Keratinocyte (primary cell): Measurements from ENCODE around the gene ATG4A. TPM values are rescaled to one million over a fixed set of nuclear protein-coding genes. Genes with fewer than 3 reads are reported as not detected.

Source experiments
- DNase-seq: peaks from one replicate; pipeline ENCODE4 v3.0.0-alpha.2; 2011; ENCODE audit warnings: low read depth, missing footprints, low spot score
- FAIRE-seq: peaks from 2 replicates; lab custom pipeline; 2011; peaks lifted over from hg19 to GRCh38; lab: Jason Lieb, UNC
- H2AFZ ChIP-seq: 2 replicates; pipeline ENCODE4 v1.6.0; 2012; ENCODE audit warnings: low read length, control low read depth, inconsistent platforms; ENCODE audit not compliant: control insufficient read depth
- H3K27ac ChIP-seq: 2 replicates; pipeline ENCODE4 v1.5.1; 2011; ENCODE audit warnings: low read length; ENCODE audit not compliant: control insufficient read depth, insufficient read depth
- H3K27me3 ChIP-seq: 3 replicates; pipeline ENCODE4 v1.6.0; 2011; ENCODE audit warnings: low read length; ENCODE audit not compliant: control insufficient read depth, insufficient read depth; ENCODE audit errors: extremely low read depth
- H3K36me3 ChIP-seq, 2 experiments: 2 replicates in 1 of 2; 3 replicates in 1 of 2; pipeline ENCODE4 v1.5.1; 2011; ENCODE audit warnings: low read length in 2 of 2, mild to moderate bottlenecking in 1 of 2; ENCODE audit not compliant: control insufficient read depth in 2 of 2, insufficient read depth in 2 of 2; ENCODE audit errors: extremely low read depth in 1 of 2
- H3K4me1 ChIP-seq: 3 replicates; pipeline ENCODE4 v1.5.1; 2011; ENCODE audit warnings: low read length; ENCODE audit not compliant: control insufficient read depth, insufficient read depth; ENCODE audit errors: extremely low read depth
- H3K4me2 ChIP-seq: 3 replicates; pipeline ENCODE4 v1.6.0; 2011; ENCODE audit warnings: low read depth, low read length; ENCODE audit not compliant: control insufficient read depth, insufficient read depth; ENCODE audit errors: extremely low read depth
- H3K4me3 ChIP-seq, 3 experiments: fragments of 200-600 bp in 1 of 3; sonication (generic) in 1 of 3; 2 replicates in 2 of 3; 3 replicates in 1 of 3; pipeline ENCODE4 v1.5.1; 2011 to 2016; ENCODE audit warnings: low read length in 3 of 3, mild to moderate bottlenecking in 3 of 3, control low read depth in 2 of 3, inconsistent platforms in 1 of 3, low read depth in 1 of 3, mixed read lengths in 1 of 3, mixed run types in 1 of 3, moderate library complexity in 1 of 3; ENCODE audit not compliant: control insufficient read depth in 2 of 3, insufficient read depth in 2 of 3; ENCODE audit errors: extremely low read depth in 1 of 3
- H3K79me2 ChIP-seq: 2 replicates; pipeline ENCODE4 v1.6.0; 2012; ENCODE audit warnings: low read length; ENCODE audit not compliant: control insufficient read depth, insufficient read depth
- H3K9ac ChIP-seq: 3 replicates; pipeline ENCODE4 v1.6.0; 2011; ENCODE audit warnings: low read length; ENCODE audit not compliant: control insufficient read depth, insufficient read depth; ENCODE audit errors: extremely low read depth
- H3K9me1 ChIP-seq: 3 replicates; pipeline ENCODE4 v1.6.0; 2011; ENCODE audit warnings: low read length; ENCODE audit not compliant: control insufficient read depth, insufficient read depth; ENCODE audit errors: extremely low read depth
- H3K9me3 ChIP-seq: 2 replicates; pipeline ENCODE4 v1.5.1; 2012; ENCODE audit warnings: low read depth, low read length; ENCODE audit not compliant: control insufficient read depth
- H4K20me1 ChIP-seq: 3 replicates; pipeline ENCODE4 v1.6.0; 2011; ENCODE audit warnings: low read length; ENCODE audit not compliant: control insufficient read depth, insufficient read depth; ENCODE audit errors: extremely low read depth
- CTCF ChIP-seq, 3 experiments: IDR thresholded peaks in 1 of 3; conservative IDR thresholded peaks in 1 of 3; optimal IDR thresholded peaks in 1 of 3; 2 replicates in 2 of 3; 3 replicates in 1 of 3; pipeline versions ENCODE3 to v1.5.1; 2011; ENCODE audit warnings: low read length in 3 of 3, mild to moderate bottlenecking in 3 of 3, moderate library complexity in 2 of 3, control low read depth in 1 of 3, inconsistent platforms in 1 of 3; ENCODE audit not compliant: insufficient read depth in 2 of 3; ENCODE audit errors: extremely low read depth in 1 of 3
- EZH2 ChIP-seq: IDR thresholded peaks from one replicate; pipeline ENCODE4 v1.6.1; 2012; ENCODE audit warnings: inconsistent platforms, mild to moderate bottlenecking, low read length, moderate library complexity
- dilution Hi-C: fragments of 300-500 bp; cut with MboI; formaldehyde crosslinking; loops from one replicate; pipeline ENCODE4 v1.7.0; 2020; ENCODE audit warnings: low sequenced_read_pairs; ENCODE audit not compliant: extremely low pct_ligation_motif_present
- polyA plus RNA-seq, 5 experiments: library from polyadenylated mRNA; depleted of rRNA in 3 of 5; stranded (reverse) in 3 of 5; stranded (forward) in 1 of 5; unstranded in 1 of 5; fragments of >200 nt; gene quantifications; 1 replicate in 1 of 5; 2 replicates in 3 of 5; 3 replicates in 1 of 5; pipeline versions ENCODE4 v1.2.1 to v1.2.3, GENCODE V29; 2011 to 2012; ENCODE audit warnings: missing spikeins in 2 of 5, low read depth in 1 of 5, low replicate concordance in 1 of 5

The ATG4A gene
- polyA plus RNA-seq, 1 donor (not counting 4 experiments of a cell fraction or from before 2014, with no cell fraction given), result 19.3 TPM

GRCh38 chrX:108168961-108169740, 77.6 kb downstream of the ATG4A start:
- Histone ChIP-seq H3K4me3 (no peak overlapping the region), H3K4me1 (no peaks in the 10 kb centered on the region), H4K20me1 (no peaks in the 10 kb centered on the region), H2AFZ (no peak overlapping the region), H3K9ac (no peak overlapping the region), H3K4me2 (no peak overlapping the region), H3K36me3 (no peaks in the 10 kb centered on the region), H3K9me1 (no peaks in the 10 kb centered on the region), H3K27ac (no peak overlapping the region), H3K9me3 (no peaks in the 10 kb centered on the region), H3K79me2 (no peaks in the 10 kb centered on the region), H3K27me3 (no peaks in the 10 kb centered on the region)
- FAIRE-seq, result no peak
- dilution Hi-C loops, result no loop called here
- DNase-seq, result no peak
- TF ChIP-seq CTCF (optimal IDR thresholded peaks at IDR 0.05 in 1 of 3, IDR thresholded peaks at IDR 0.05 in 1 of 3, conservative IDR thresholded peaks at IDR 0.05 in 1 of 3; ENCODE audit: extremely low read depth in 1 of 3, insufficient read depth in 2 of 3, low read length in 3 of 3), result no peak
- TF ChIP-seq EZH2, result no peak

DNA sequence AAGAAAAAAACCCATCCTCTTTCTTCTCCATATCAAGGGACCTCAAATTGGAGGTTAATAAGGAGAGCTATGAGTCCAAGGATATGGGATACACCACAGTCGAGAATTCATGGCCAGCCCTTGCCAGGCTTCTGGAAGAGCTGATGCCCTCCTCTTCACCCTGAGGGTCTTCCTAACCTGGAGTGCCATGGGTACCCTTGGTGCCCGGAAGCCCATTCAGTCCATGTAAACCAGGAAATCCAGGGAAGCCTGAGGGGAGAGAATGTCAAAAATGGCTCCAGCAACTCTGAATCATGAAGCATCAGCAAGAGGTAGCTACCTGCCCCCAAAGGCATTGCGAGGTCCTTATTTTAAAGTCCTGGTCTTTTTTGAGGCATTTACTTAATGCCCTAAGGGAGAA, 78.2 kb downstream of the ATG4A start:
- Histone ChIP-seq H3K9ac (no peak overlapping the region), H3K4me2 (no peak overlapping the region), H3K79me2 (no peaks in the 10 kb centered on the region), H3K27me3 (peaks cover 3% of the 10 kb centered on the region), H3K4me1 (no peaks in the 10 kb centered on the region), H3K9me1 (no peaks in the 10 kb centered on the region), H3K27ac (no peak overlapping the region), H3K36me3 (no peaks in the 10 kb centered on the region), H3K4me3 (no peak overlapping the region), H4K20me1 (no peaks in the 10 kb centered on the region), H2AFZ (no peak overlapping the region), H3K9me3 (no peaks in the 10 kb centered on the region)
- no peak for TF ChIP-seq EZH2
- TF ChIP-seq CTCF (optimal IDR thresholded peaks at IDR 0.05 in 1 of 3, IDR thresholded peaks at IDR 0.05 in 1 of 3, conservative IDR thresholded peaks at IDR 0.05 in 1 of 3; ENCODE audit: extremely low read depth in 1 of 3, insufficient read depth in 2 of 3, low read length in 3 of 3), result no peak
- no peak for DNase-seq
- dilution Hi-C loops, result no loop called here
- FAIRE-seq, result no peak
